ENCODE results near the gene RBFOX2. TPM values are rescaled to one million over a fixed set of nuclear protein-coding genes. Genes with fewer than 3 reads are reported as not detected.

Gene RBFOX2
- total RNA-seq, 2 experiments from 2014 or later: 54.3 to 78.7 TPM

DNA sequence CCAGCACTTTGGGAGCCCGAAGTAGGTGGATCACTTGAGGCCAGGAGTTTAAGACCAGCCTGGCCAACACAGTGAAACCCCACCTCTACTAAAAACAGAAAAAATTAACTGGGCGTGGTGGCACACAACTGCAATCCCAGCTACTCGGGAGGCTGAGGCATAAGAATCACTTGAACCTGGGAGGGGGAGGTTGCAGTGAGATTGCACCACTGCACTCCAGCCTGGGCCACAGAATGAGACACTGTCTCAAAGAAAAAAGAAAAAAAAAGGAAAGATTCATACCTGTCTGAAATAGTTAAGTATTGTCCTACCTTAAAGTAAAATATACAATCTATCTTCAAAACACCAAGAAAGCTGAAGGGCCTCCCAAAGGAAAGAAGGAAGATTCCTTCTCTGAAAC is 20.1 kb downstream of the RBFOX2 start:
- Histone ChIP-seq H3K4me2 (ENCODE audit: low read length) (peak overlapping the region; percentile 74), H3K9me2 (ENCODE audit: insufficient read depth, low read length) (no peaks in the 10 kb centered on the region), H3K27ac (ENCODE audit: low read depth, low read length, poor library complexity, severe bottlenecking) (no peak overlapping the region), H4K20me1 (ENCODE audit: insufficient read depth, low read length) (0 out of 2 replicates have a peak, but pooled peaks cover 3% of the 10 kb centered on the region), H2AFZ (ENCODE audit: low read length) (peak overlapping the region; percentile 14; the same call in 1 of the 2 replicates), H3K9me3 (ENCODE audit: low read length) (no peaks in the 10 kb centered on the region), H3K4me3 (ENCODE audit: low read depth, low read length, poor library complexity, severe bottlenecking) (peak overlapping the region; percentile 41), H3K36me3 (ENCODE audit: insufficient read depth, low read length) (no peaks in the 10 kb centered on the region), H3K4me1 (ENCODE audit: insufficient read depth, low read length, poor library complexity, severe bottlenecking) (peaks cover 58% of the 10 kb centered on the region), H3K79me2 (ENCODE audit: insufficient read depth, low read depth, low read length) (peaks cover 90% of the 10 kb centered on the region; the same call in 1 of the 2 replicates)
- TF ChIP-seq EZH2phosphoT487 (IDR thresholded peaks at IDR 0.05; ENCODE audit: borderline replicate concordance, low read depth, low read length) (no peak), CTCF (conservative IDR thresholded peaks at IDR 0.05; ENCODE audit: low read length) (no peak)
- POLR2A ChIA-PET: interaction anchor here (1.7 kb wide), 1 partner anchor 10 kb away, joined by 10 read pairs; no protein-coding TSS in a partner anchor
- intact Hi-C loops (cut with micrococcal nuclease; ENCODE audit: unreplicated experiment): loop anchor here (5.0 kb wide), 1 partner anchor 61 kb away; no protein-coding TSS in a partner anchor
- no TSS peak for BruUV-seq (replicated peaks)
- CTCF ChIA-PET (ENCODE audit: unreplicated experiment): no interaction called here
- DNase-seq (ENCODE audit: low spot score): no peak

- Histone ChIP-seq H2AFZ (ENCODE audit: low read length) (no peak overlapping the region), H4K20me1 (ENCODE audit: insufficient read depth, low read length) (0 out of 2 replicates have a peak, but pooled peaks cover 3% of the 10 kb centered on the region), H3K9me2 (ENCODE audit: insufficient read depth, low read length) (no peaks in the 10 kb centered on the region), H3K4me3 (ENCODE audit: low read depth, low read length, poor library complexity, severe bottlenecking) (no peak overlapping the region), H3K4me2 (ENCODE audit: low read length) (peak overlapping the region; percentile 74), H3K9me3 (ENCODE audit: low read length) (no peaks in the 10 kb centered on the region), H3K27ac (ENCODE audit: low read depth, low read length, poor library complexity, severe bottlenecking) (no peak overlapping the region), H3K79me2 (ENCODE audit: insufficient read depth, low read depth, low read length) (peaks cover 86% of the 10 kb centered on the region; the same call in 1 of the 2 replicates), H3K36me3 (ENCODE audit: insufficient read depth, low read length) (no peaks in the 10 kb centered on the region), H3K4me1 (ENCODE audit: insufficient read depth, low read length, poor library complexity, severe bottlenecking) (peaks cover 54% of the 10 kb centered on the region)
- BruUV-seq (replicated peaks): no TSS peak
- CTCF ChIA-PET (ENCODE audit: unreplicated experiment): no interaction called here
- DNase-seq (ENCODE audit: low spot score): no peak
- TF ChIP-seq EZH2phosphoT487 (IDR thresholded peaks at IDR 0.05; ENCODE audit: borderline replicate concordance, low read depth, low read length) (no peak), CTCF (conservative IDR thresholded peaks at IDR 0.05; ENCODE audit: low read length) (no peak)
- intact Hi-C loops (cut with micrococcal nuclease; ENCODE audit: unreplicated experiment): loop anchor here (5.0 kb wide), 1 partner anchor 61 kb away; no protein-coding TSS in a partner anchor
- POLR2A ChIA-PET: interaction anchor here (1.7 kb wide), 1 partner anchor 11 kb away, joined by 10 read pairs; no protein-coding TSS in a partner anchor
Observed at GRCh38 chr22:36008131-36008530, 20.5 kb downstream of the RBFOX2 start.

DNA sequence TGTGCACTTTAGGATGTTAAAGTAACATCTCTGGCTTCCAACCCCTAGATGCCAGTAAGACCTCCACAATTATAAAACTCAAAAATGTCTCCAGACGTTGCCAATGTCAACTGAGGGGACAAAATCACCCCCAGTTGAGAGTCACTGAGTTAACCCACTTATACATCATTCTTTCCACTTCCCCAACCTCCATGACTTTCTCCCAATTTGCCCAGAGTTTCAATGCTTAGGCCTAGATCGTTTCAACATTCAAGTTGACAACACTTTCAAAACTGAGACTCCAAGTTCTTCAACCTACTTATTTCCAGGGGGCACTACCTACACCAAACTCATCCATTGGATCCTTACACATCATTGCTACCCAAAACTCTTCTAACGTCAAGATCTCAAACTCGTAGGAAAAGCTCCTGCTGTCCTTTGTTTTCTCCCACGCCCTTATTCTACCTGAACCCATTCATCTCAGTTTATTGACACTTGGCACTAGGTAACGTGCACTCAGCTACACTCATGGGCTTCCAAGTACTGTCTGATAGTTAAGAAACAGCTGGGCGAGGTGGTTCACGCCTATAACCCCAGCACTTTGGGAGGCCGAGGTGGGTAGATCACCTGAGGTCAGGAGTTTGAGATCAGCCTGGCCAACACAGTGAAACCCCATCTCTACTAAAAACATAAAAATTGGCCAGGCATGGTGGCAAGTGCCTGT is 24.5 kb downstream of the RBFOX2 start:
- TF ChIP-seq CTCF (conservative IDR thresholded peaks at IDR 0.05; ENCODE audit: low read length) (no peak), EZH2phosphoT487 (IDR thresholded peaks at IDR 0.05; ENCODE audit: borderline replicate concordance, low read depth, low read length) (no peak)
- Histone ChIP-seq H3K4me2 (ENCODE audit: low read length) (no peak overlapping the region), H3K79me2 (ENCODE audit: insufficient read depth, low read depth, low read length) (peaks cover 50% of the 10 kb centered on the region), H3K36me3 (ENCODE audit: insufficient read depth, low read length) (no peaks in the 10 kb centered on the region), H2AFZ (ENCODE audit: low read length) (no peak overlapping the region), H3K9me2 (ENCODE audit: insufficient read depth, low read length) (no peaks in the 10 kb centered on the region), H4K20me1 (ENCODE audit: insufficient read depth, low read length) (0 out of 2 replicates have a peak, but pooled peaks cover 3% of the 10 kb centered on the region), H3K4me3 (ENCODE audit: low read depth, low read length, poor library complexity, severe bottlenecking) (no peak overlapping the region), H3K9me3 (ENCODE audit: low read length) (no peaks in the 10 kb centered on the region), H3K27ac (ENCODE audit: low read depth, low read length, poor library complexity, severe bottlenecking) (no peak overlapping the region), H3K4me1 (ENCODE audit: insufficient read depth, low read length, poor library complexity, severe bottlenecking) (peaks cover 15% of the 10 kb centered on the region)
- CTCF ChIA-PET (ENCODE audit: unreplicated experiment): no interaction called here
- DNase-seq (ENCODE audit: low spot score): no peak
- no TSS peak for BruUV-seq (replicated peaks)
- intact Hi-C loops (cut with micrococcal nuclease; ENCODE audit: unreplicated experiment): no loop called here
- POLR2A ChIA-PET: interaction anchor here (0.6 to 1.6 kb wide), 3 partner anchors 13 to 55 kb away, joined by 4 to 6 read pairs (median 6); no protein-coding TSS in a partner anchor

Measured in OCI-LY7 (cell line).